SK-N-SH (cell line): ENCODE results near the gene C14orf119. TPM values are rescaled to one million over a fixed set of nuclear protein-coding genes. Genes with fewer than 3 reads are reported as not detected.

Experiments
- CTCF ChIA-PET: fragments of 300-600, 350-600 bp; formaldehyde crosslinking; extraction: SDS; loops from one replicate; lab custom pipeline; 2021; lab: Yijun Ruan, JAX
- POLR2A ChIA-PET: fragments of 350-600 bp; sonication (Branson Sonifier 250); formaldehyde crosslinking; extraction: SDS; loops from one replicate; lab custom pipeline; 2020; ENCODE audit warnings: antibody characterized with exemption, inconsistent platforms; lab: Yijun Ruan, JAX
- DNase-seq: peaks from one replicate; pipeline ENCODE4 v3.0.0; 2012
- H2AFZ ChIP-seq: fragments of 200-600 bp; sonication (generic); 2 replicates; pipeline ENCODE4 v1.8.1; 2016; ENCODE audit warnings: antibody characterized with exemption, mild to moderate bottlenecking, low read depth
- H3F3A ChIP-seq: fragments of 200-600 bp; sonication (generic); replicated peaks from 2 replicates; pipeline ENCODE3; 2016; ENCODE audit warnings: antibody characterized with exemption, mild to moderate bottlenecking; ENCODE audit not compliant: insufficient read depth
- H3K27ac ChIP-seq, 2 experiments: fragments of 200-500 bp in 1 of 2; fragments of 200-600 bp in 1 of 2; sonication (Bioruptor generic) in 1 of 2; sonication (generic), shearing (Covaris generic) in 1 of 2; 2 replicates each; pipeline versions ENCODE4 v1.5.1 to v1.6.1; 2014 to 2016; ENCODE audit warnings: low read depth in 2 of 2, inconsistent platforms in 1 of 2, low read length in 1 of 2, mild to moderate bottlenecking in 1 of 2, mixed read lengths in 1 of 2
- H3K27me3 ChIP-seq: fragments of 200-600 bp; sonication (generic), shearing (Covaris generic); 2 replicates; pipeline ENCODE4 v1.6.1; 2016; ENCODE audit warnings: mixed run types; ENCODE audit not compliant: insufficient read depth
- H3K36me3 ChIP-seq, 2 experiments: fragments of 200-500 bp in 1 of 2; fragments of 200-600 bp in 1 of 2; sonication (Bioruptor generic) in 1 of 2; sonication (generic) in 1 of 2; replicated peaks in 1 of 2; 2 replicates each; pipeline versions ENCODE3 to v1.5.1; 2014 to 2016; ENCODE audit warnings: low read length in 1 of 2, mild to moderate bottlenecking in 1 of 2; ENCODE audit not compliant: insufficient read depth in 2 of 2, control insufficient read depth in 1 of 2
- H3K4me1 ChIP-seq, 2 experiments: fragments of 200-500 bp in 1 of 2; fragments of 200-600 bp in 1 of 2; sonication (Bioruptor generic) in 1 of 2; sonication (generic), shearing (Covaris generic) in 1 of 2; 2 replicates each; pipeline versions ENCODE4 v1.5.1 to v1.6.1; 2014 to 2016; ENCODE audit warnings: low read depth in 1 of 2, low read length in 1 of 2, mixed run types in 1 of 2; ENCODE audit not compliant: insufficient read depth in 2 of 2, control insufficient read depth in 1 of 2
- H3K4me2 ChIP-seq: fragments of 200-600 bp; sonication (generic), shearing (Covaris generic); 2 replicates; pipeline ENCODE4 v1.6.1; 2017; ENCODE audit warnings: mixed run types
- H3K4me3 ChIP-seq, 2 experiments: fragments of 200-500 bp in 1 of 2; fragments of 200-600 bp in 1 of 2; sonication (Bioruptor generic) in 1 of 2; sonication (generic), shearing (Covaris generic) in 1 of 2; 2 replicates each; pipeline versions ENCODE4 v1.5.1 to v1.8.1; 2014 to 2016; ENCODE audit warnings: low read depth in 2 of 2, inconsistent platforms in 1 of 2, low read length in 1 of 2, mild to moderate bottlenecking in 1 of 2, mixed read lengths in 1 of 2, moderate library complexity in 1 of 2
- H3K79me2 ChIP-seq: fragments of 200-600 bp; sonication (generic); 2 replicates; pipeline ENCODE4 v1.8.1; 2017; ENCODE audit warnings: mild to moderate bottlenecking; ENCODE audit not compliant: insufficient read depth
- H3K9ac ChIP-seq: fragments of 200-600 bp; sonication (generic); 2 replicates; pipeline ENCODE4 v1.6.1; 2017; ENCODE audit warnings: mixed run types
- H3K9me2 ChIP-seq: fragments of 200-600 bp; sonication (generic); 2 replicates; pipeline ENCODE4 v1.6.1; 2017; ENCODE audit warnings: mixed run types
- H3K9me3 ChIP-seq: fragments of 200-600 bp; sonication (generic); 2 replicates; pipeline ENCODE4 v1.6.1; 2017; ENCODE audit warnings: mixed run types, mild to moderate bottlenecking, moderate library complexity
- H4K20me1 ChIP-seq: fragments of 200-600 bp; sonication (generic); 2 replicates; pipeline ENCODE4 v1.6.1; 2017; ENCODE audit warnings: mild to moderate bottlenecking, mixed run types; ENCODE audit not compliant: insufficient read depth
- EZH2phosphoT487 ChIP-seq: fragments of 200-600 bp; sonication (generic); IDR thresholded peaks from 2 replicates; pipeline ENCODE4 v1.6.1; 2017; ENCODE audit warnings: low read depth, mixed run types, mild to moderate bottlenecking, antibody characterized with exemption, moderate library complexity, borderline replicate concordance
- FOXM1 ChIP-seq: IDR thresholded peaks from 2 replicates; pipeline ENCODE4 v1.4.0; 2012; ENCODE audit warnings: low read depth, mild to moderate bottlenecking
- GATA2 ChIP-seq: sonication (generic); formaldehyde crosslinking; IDR thresholded peaks from 2 replicates; pipeline ENCODE4 v1.5.0; 2020; ENCODE audit warnings: mild to moderate bottlenecking, missing genetic modification reagents
- JUND ChIP-seq: IDR thresholded peaks from 2 replicates; pipeline ENCODE4 v1.4.0; 2012
- MEF2A ChIP-seq: IDR thresholded peaks from 2 replicates; pipeline ENCODE4 v1.4.0; 2012; ENCODE audit warnings: low read depth, borderline replicate concordance
- NFIC ChIP-seq: IDR thresholded peaks from 2 replicates; pipeline ENCODE4 v1.4.0; 2012; ENCODE audit warnings: borderline replicate concordance
- RAD21 ChIP-seq: IDR thresholded peaks from 2 replicates; pipeline ENCODE4 v1.6.1; 2012; ENCODE audit warnings: mild to moderate bottlenecking, low read length
- RFX5 ChIP-seq: IDR thresholded peaks from 2 replicates; pipeline ENCODE4 v1.6.1; 2012; ENCODE audit warnings: mild to moderate bottlenecking, improper control_type of control experiment, low read length
- SIN3A ChIP-seq: IDR thresholded peaks from 2 replicates; pipeline ENCODE4 v1.6.1; 2012; ENCODE audit warnings: low read depth, mild to moderate bottlenecking, low read length, moderate library complexity, borderline replicate concordance
- SMC3 ChIP-seq: IDR thresholded peaks from 2 replicates; pipeline ENCODE4 v1.6.1; 2012; ENCODE audit warnings: low read depth, low read length, improper control_type of control experiment
- WGBS: methylation state at CpG from one replicate; pipeline ENCODE4 v1.1.6; 2017; ENCODE audit warnings: low lambda C conversion rate; 5-methylcytosine and 5-hydroxymethylcytosine counted together
- polyA plus RNA-seq, 3 experiments: library from polyadenylated mRNA; depleted of rRNA; stranded (reverse); fragments of >200 nt; gene quantifications; 2 replicates each; pipeline ENCODE4 v1.2.3, GENCODE V29; 2012
- TF ChIP-seq, protein P1 (sequence below): IDR thresholded peaks from 2 replicates; pipeline ENCODE4 v1.6.1; 2012; ENCODE audit warnings: mild to moderate bottlenecking, low read depth, low read length, moderate library complexity
- TF ChIP-seq, protein P2 (sequence below): IDR thresholded peaks from 2 replicates; pipeline ENCODE4 v1.4.0; 2012; ENCODE audit warnings: low read depth, borderline replicate concordance
- TF ChIP-seq, protein P3 (sequence below): fragments of 200-600 bp; sonication (generic); IDR thresholded peaks from 2 replicates; pipeline ENCODE4 v1.6.1; 2017; ENCODE audit warnings: antibody characterized with exemption, mild to moderate bottlenecking, moderate library complexity

Gene C14orf119
- polyA plus RNA-seq, 1 of the 3 experiments (the other 2 are of a cell fraction) = 55.2 TPM

- TF ChIP-seq, protein P1, sequence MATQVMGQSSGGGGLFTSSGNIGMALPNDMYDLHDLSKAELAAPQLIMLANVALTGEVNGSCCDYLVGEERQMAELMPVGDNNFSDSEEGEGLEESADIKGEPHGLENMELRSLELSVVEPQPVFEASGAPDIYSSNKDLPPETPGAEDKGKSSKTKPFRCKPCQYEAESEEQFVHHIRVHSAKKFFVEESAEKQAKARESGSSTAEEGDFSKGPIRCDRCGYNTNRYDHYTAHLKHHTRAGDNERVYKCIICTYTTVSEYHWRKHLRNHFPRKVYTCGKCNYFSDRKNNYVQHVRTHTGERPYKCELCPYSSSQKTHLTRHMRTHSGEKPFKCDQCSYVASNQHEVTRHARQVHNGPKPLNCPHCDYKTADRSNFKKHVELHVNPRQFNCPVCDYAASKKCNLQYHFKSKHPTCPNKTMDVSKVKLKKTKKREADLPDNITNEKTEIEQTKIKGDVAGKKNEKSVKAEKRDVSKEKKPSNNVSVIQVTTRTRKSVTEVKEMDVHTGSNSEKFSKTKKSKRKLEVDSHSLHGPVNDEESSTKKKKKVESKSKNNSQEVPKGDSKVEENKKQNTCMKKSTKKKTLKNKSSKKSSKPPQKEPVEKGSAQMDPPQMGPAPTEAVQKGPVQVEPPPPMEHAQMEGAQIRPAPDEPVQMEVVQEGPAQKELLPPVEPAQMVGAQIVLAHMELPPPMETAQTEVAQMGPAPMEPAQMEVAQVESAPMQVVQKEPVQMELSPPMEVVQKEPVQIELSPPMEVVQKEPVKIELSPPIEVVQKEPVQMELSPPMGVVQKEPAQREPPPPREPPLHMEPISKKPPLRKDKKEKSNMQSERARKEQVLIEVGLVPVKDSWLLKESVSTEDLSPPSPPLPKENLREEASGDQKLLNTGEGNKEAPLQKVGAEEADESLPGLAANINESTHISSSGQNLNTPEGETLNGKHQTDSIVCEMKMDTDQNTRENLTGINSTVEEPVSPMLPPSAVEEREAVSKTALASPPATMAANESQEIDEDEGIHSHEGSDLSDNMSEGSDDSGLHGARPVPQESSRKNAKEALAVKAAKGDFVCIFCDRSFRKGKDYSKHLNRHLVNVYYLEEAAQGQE = peak; percentile 83
- TF ChIP-seq EZH2phosphoT487 (no peak), RAD21 (0 out of 2 replicates have a peak, but pooled peaks have one; percentile 5), JUND (no peak), NFIC (peak; percentile 50; the same call in 1 of the 2 replicates), GATA2 (CRISPR knock-in tag) (no peak), SMC3 (peak; percentile 6; the same call in 1 of the 2 replicates), MEF2A (no peak), RFX5 (no peak), FOXM1 (no peak)
- TF ChIP-seq, protein P2, sequence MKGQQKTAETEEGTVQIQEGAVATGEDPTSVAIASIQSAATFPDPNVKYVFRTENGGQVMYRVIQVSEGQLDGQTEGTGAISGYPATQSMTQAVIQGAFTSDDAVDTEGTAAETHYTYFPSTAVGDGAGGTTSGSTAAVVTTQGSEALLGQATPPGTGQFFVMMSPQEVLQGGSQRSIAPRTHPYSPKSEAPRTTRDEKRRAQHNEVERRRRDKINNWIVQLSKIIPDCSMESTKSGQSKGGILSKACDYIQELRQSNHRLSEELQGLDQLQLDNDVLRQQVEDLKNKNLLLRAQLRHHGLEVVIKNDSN = peak; percentile 78; the same call in 1 of the 2 replicates
Measured at GRCh38 chr14:23055621-23056144, 39.6 kb upstream of the C14orf119 start (continued).

- POLR2A ChIA-PET = interaction anchor here (0.9 to 3.9 kb wide), 6 partner anchors 11 to 70 kb away, joined by 3 to 33 read pairs (median 7); partner anchors contain the start of gene PSMB5
- Histone ChIP-seq H3K9me2 (no peaks in the 10 kb centered on the region), H3K36me3 (peaks cover 20 to 29% of the 10 kb centered on the region in 2 experiments), H4K20me1 (no peaks in the 10 kb centered on the region; the same call in 1 of the 2 replicates), H3F3A (peaks cover 36% of the 10 kb centered on the region), H3K9ac (peak overlapping the region; percentile 65), H3K79me2 (peaks cover 12% of the 10 kb centered on the region; the same call in 1 of the 2 replicates), H3K27ac (peak overlapping the region in 1 of 2 experiments; percentile 90; a peak in 2 of 4 replicates), H3K4me1 (peaks cover 14 to 26% of the 10 kb centered on the region in 2 experiments; a peak in 3 of 4 replicates), H3K27me3 (no peaks in the 10 kb centered on the region), H3K4me3 (peak overlapping the region; percentile 62 to 82), H3K9me3 (no peaks in the 10 kb centered on the region), H2AFZ (peak overlapping the region; percentile 78; the same call in 1 of the 2 replicates), H3K4me2 (peak overlapping the region; percentile 96)
- CTCF ChIA-PET = interaction anchor here (0.6 to 33.1 kb wide), 18 partner anchors 13 to 673 kb away, joined by 3 to 1566 read pairs (median 4); partner anchors contain the start of genes AJUBA, PRMT5 and PSMB5
- peak; percentile 87 for DNase-seq
- WGBS = 4% methylated on average over 17 of the region's 17 CpGs
- TF ChIP-seq EZH2phosphoT487 (no peak), SMC3 (peak; percentile 49), RAD21 (peak; percentile 37; the same call in 1 of the 2 replicates), SIN3A (no peak)
- TF ChIP-seq, protein P3, sequence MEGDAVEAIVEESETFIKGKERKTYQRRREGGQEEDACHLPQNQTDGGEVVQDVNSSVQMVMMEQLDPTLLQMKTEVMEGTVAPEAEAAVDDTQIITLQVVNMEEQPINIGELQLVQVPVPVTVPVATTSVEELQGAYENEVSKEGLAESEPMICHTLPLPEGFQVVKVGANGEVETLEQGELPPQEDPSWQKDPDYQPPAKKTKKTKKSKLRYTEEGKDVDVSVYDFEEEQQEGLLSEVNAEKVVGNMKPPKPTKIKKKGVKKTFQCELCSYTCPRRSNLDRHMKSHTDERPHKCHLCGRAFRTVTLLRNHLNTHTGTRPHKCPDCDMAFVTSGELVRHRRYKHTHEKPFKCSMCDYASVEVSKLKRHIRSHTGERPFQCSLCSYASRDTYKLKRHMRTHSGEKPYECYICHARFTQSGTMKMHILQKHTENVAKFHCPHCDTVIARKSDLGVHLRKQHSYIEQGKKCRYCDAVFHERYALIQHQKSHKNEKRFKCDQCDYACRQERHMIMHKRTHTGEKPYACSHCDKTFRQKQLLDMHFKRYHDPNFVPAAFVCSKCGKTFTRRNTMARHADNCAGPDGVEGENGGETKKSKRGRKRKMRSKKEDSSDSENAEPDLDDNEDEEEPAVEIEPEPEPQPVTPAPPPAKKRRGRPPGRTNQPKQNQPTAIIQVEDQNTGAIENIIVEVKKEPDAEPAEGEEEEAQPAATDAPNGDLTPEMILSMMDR = peak; percentile 79
Measured at GRCh38 chr14:23056145-23056955, 39.0 kb upstream of the C14orf119 start.
